GM18505 (cell line): ENCODE measurements around the gene PRADC1.
"Not testable (repeated sequence)": the region's sequence is repeated elsewhere in the genome, so short reads cannot be mapped to it uniquely, and the experiment has no call there.

Experiments used
- ATAC-seq: cut with Tn5 transposase; IDR thresholded peaks from one replicate; pipeline ENCODE4 v1.9.1; 2021; ENCODE audit not compliant: unreplicated experiment
- POLR2A ChIP-seq: IDR thresholded peaks from 4 replicates; pipeline ENCODE4 v1.6.1; 2011; ENCODE audit warnings: borderline replicate concordance; ENCODE audit not compliant: insufficient read depth, insufficient read length; ENCODE audit errors: extremely low read depth

Gene PRADC1

DNA sequence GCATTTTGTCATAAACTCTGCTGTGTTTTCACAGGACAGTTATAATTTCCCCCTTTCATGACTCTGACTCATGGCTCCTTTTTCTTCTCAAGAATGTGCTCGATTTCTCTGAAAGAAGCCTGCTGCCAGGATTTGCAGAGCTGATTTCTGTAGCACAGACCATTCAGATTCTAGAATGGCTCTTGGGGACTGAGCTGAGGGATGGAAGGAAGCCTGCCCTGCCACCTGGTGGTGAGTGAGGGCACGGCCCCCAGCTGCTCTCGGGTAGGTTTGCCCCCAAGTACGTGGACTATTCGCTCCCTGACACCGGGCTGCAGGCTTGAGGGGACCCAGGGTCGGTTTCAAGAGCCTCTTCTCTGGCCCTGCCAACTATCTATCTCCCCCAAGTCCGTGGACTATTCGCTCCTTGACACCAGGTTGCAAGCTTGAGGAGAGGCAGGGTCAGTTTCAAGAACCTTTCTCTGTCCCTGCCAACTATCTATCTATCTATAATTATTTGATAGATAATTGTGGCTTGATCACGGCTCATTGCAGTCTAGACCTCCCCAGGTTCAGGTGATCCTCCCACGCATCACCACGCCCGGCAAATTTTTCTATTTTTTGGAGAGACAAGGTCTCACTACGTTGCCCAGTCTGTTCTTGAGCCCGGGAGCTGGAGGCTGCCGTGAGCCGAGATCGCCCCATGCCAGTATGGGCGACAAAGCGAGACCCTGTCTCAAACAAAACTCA lies 20.4 kb downstream of the PRADC1 start:
- no peak for TF ChIP-seq POLR2A
- ATAC-seq: peak; percentile 64

DNA sequence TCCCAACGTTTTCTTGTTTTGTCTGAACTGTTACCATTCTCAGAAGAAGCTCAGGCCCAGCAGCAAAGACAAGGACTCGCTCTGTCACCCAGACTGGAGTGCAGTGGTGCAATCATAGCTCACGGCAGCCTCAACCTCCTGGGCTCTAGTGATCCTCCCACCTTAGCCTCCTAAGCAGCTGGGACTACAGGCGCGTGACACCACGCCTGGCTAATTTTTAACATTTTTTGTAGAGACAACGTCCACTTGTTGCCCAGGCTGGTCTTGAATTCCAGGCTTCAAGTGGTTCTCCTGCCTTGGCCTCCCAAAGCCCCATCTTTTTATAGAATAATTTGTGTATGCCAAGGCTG lies 21.0 kb downstream of the PRADC1 start:
- TF ChIP-seq POLR2A: no peak
- ATAC-seq: no peak

DNA sequence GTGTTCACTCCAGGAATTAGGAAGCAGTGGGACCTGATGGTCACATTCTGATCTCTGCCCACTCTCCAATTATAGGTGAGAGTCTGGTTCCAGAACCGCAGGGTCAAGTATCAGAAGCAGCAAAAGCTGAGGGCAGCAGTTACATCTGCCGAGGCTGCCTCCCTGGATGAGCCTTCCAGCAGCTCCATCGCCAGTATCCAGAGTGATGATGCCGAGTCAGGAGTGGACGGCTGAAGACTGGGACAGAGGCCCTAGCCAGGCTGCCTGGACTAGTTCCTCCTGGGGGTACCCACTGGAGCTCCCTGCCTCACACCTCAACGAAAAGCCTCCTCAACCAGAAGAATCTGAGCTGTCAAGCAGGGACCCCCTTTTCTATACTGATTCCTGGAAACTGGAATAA lies 22.3 kb downstream of the PRADC1 start:
- no peak for ATAC-seq
- no peak for TF ChIP-seq POLR2A

GRCh38 chr2:73210019-73210418 lies 23.0 kb downstream of the PRADC1 start:
- TF ChIP-seq POLR2A: no peak
- ATAC-seq: no peak

- ATAC-seq: no peak
- TF ChIP-seq POLR2A: no peak
These were observed 24.8 kb downstream of the PRADC1 start for GRCh38 chr2:73208258-73208657.

DNA sequence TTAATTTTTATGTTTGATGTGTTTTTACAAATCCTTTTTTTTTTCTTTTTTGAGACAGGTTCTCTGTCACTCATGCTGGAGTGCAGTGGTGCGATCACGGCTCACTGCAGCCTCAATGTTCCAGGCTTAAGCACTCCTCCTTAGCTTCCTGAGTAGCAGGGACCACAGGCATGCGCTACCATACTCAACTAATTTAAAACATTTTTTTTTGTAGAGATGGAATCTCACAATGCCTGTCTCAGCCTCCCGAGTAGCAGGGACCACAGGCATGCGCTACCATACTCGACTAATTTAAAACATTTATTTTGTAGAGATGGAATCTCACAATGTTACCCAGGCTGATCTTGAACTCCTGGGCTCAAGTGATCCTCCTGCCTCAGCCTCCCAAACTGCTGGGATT lies 27.4 kb downstream of the PRADC1 start:
- ATAC-seq: no peak
- no peak for TF ChIP-seq POLR2A

GRCh38 chr2:73203055-73203681 lies 29.9 kb downstream of the PRADC1 start:
- TF ChIP-seq POLR2A: no peak
- no peak for ATAC-seq

DNA sequence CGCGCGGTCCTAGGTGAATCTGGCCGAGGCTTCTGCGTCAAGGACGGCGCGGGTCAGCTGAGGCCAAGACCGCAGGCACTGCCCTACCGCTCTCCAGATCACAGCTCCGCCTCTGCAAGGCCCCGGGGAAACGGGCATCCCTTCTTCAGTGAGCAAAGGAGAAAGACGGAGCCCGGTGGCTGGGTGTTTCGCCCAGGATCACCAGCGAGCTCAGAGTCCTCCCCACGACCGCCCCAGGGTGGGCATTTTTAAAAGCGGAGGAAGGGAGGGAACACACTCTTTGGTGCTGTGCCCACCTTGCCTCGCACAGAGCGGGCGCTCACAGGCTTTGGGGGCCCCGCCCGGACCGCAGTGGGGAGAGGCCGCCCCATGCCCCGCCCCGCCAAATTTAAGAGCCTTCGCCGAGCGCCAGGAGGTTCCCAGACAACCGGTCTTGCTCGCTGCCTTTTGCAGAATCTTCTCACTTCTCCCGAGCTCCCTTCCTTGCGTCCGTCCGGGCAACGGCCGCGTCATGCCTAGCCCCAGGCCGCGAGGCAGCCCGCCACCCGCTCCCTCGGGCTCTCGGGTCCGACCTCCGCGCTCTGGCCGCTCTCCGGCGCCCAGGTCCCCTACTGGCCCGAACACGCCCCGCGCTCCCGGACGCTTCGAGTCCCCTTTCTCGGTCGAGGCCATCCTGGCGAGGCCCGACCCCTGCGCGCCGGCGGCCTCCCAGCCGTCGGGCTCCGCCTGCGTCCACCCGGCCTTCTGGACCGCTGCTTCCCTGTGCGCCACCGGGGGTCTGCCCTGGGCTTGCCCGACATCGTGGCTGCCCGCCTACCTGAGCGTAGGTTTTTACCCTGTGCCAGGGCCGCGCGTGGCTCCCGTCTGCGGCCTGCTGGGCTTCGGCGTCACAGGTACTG lies 30.6 kb downstream of the PRADC1 start, which contains the start of gene NOTO:
Gene NOTO, plus strand, starts transcription at position 419 of the 899 bp plus-strand sequence. Its CDS starts 93 bp downstream, at position 512.
- TF ChIP-seq POLR2A: no peak
- no peak for ATAC-seq

- ATAC-seq: not testable (repeated sequence)
These were observed 32.8 kb downstream of the PRADC1 start for GRCh38 chr2:73200281-73200680.

DNA sequence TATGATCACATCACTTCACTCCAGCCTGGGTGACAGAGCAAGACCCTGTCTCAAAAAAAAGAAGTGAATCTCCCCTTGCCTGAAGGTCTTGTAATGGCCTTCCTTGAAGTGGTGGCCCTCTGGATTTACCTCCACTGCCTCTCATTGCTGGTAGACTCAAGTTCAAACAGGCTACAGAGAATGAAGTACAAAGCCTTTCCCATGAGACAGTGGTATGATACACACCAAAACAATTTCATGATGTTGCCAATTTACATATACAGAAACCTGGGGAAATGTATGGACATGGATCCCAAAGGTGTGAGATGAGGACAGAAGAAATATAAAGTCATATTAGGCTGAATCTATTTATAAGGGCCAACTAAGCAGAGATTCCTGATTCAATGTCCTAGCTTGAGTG lies 35.5 kb downstream of the PRADC1 start:
- ATAC-seq: no peak
- TF ChIP-seq POLR2A: no peak

- no peak for ATAC-seq
- no peak for TF ChIP-seq POLR2A
These were observed 45.5 kb downstream of the PRADC1 start for GRCh38 chr2:73187549-73187948.

DNA sequence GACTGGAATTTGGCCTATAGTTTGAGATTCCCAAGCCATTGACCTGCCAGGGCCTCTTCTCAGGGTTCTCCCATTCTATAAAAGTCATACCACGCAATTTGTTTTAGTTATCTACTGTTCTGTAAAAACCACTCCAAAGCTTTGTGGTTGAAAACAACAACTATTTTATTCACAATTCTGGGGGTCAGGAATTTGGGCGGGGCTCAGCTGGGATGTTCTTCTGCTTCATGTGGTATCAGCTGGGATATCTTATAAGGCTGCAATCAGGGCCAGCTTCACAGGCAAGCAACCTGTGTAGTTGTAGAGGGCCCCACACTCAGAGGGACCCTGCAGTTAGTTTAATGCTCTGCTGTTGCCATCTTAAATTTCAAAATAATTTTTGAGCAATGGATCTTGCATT lies 47.1 kb downstream of the PRADC1 start:
- no peak for ATAC-seq
- TF ChIP-seq POLR2A: no peak
